IPS-20b (cell line): Measurements from ENCODE around the gene UGT1A10.
"Not testable (repeated sequence)": the region's sequence is repeated elsewhere in the genome, so short reads cannot be mapped to it uniquely, and the experiment has no call there.

Source experiments
- H3K27ac ChIP-seq: one replicate; pipeline ENCODE4 v1.5.1; 2013; ENCODE audit warnings: low read length
- H3K27me3 ChIP-seq: 2 replicates; pipeline ENCODE4 v1.6.1; 2013; ENCODE audit warnings: mild to moderate bottlenecking, low read length, inconsistent platforms; ENCODE audit not compliant: insufficient read depth
- H3K36me3 ChIP-seq: 2 replicates; pipeline ENCODE4 v1.6.1; 2013; ENCODE audit warnings: low read depth, mild to moderate bottlenecking, inconsistent platforms, low read length, moderate library complexity; ENCODE audit not compliant: insufficient read depth
- H3K4me1 ChIP-seq: 2 replicates; pipeline ENCODE4 v1.6.1; 2013; ENCODE audit warnings: mild to moderate bottlenecking, control low read depth, inconsistent platforms, low read length, moderate library complexity; ENCODE audit not compliant: insufficient read depth
- H3K4me3 ChIP-seq: 2 replicates; pipeline ENCODE4 v1.5.1; 2013; ENCODE audit warnings: mild to moderate bottlenecking, low read length, inconsistent platforms
- H3K9ac ChIP-seq: 2 replicates; pipeline ENCODE4 v1.6.1; 2013; ENCODE audit warnings: low read depth, mild to moderate bottlenecking, inconsistent platforms, low read length, moderate library complexity
- H3K9me3 ChIP-seq: 2 replicates; pipeline ENCODE4 v1.6.1; 2013; ENCODE audit warnings: mild to moderate bottlenecking, low read depth, low read length, inconsistent platforms; ENCODE audit not compliant: insufficient read depth

The UGT1A10 gene

GRCh38 chr2:233655943-233656342 lies 19.7 kb downstream of the UGT1A10 start:
- not testable (repeated sequence) for H3K27me3 ChIP-seq, H3K4me3 ChIP-seq, H3K9me3 ChIP-seq, H3K27ac ChIP-seq, H3K4me1 ChIP-seq, H3K36me3 ChIP-seq, H3K9ac ChIP-seq

- Histone ChIP-seq H3K9me3 (no peaks in the 10 kb centered on the region), H3K4me1 (no peaks in the 10 kb centered on the region), H3K27me3 (no peaks in the 10 kb centered on the region), H3K9ac (no peak overlapping the region), H3K27ac (no peak overlapping the region), H3K4me3 (no peak overlapping the region), H3K36me3 (no peaks in the 10 kb centered on the region)
Measured at GRCh38 chr2:233656443-233656842, 20.2 kb downstream of the UGT1A10 start.

GRCh38 chr2:233658610-233659009 lies 22.4 kb downstream of the UGT1A10 start:
- Histone ChIP-seq H3K9me3 (no peaks in the 10 kb centered on the region), H3K36me3 (no peaks in the 10 kb centered on the region), H3K27me3 (no peaks in the 10 kb centered on the region), H3K9ac (no peak overlapping the region), H3K4me1 (no peaks in the 10 kb centered on the region), H3K27ac (no peak overlapping the region), H3K4me3 (no peak overlapping the region)

- H3K9me3 ChIP-seq = no peaks in the 10 kb centered on the region
- no peak overlapping the region for H3K9ac ChIP-seq
- no peak overlapping the region for H3K4me3 ChIP-seq
- H3K27me3 ChIP-seq = no peaks in the 10 kb centered on the region
- no peaks in the 10 kb centered on the region for H3K4me1 ChIP-seq
- H3K27ac ChIP-seq = no peak overlapping the region
- H3K36me3 ChIP-seq = no peaks in the 10 kb centered on the region
Measured at GRCh38 chr2:233663911-233664310, 27.7 kb downstream of the UGT1A10 start.

- H3K9me3 ChIP-seq = no peaks in the 10 kb centered on the region
- no peaks in the 10 kb centered on the region for H3K4me1 ChIP-seq
- H3K27ac ChIP-seq = no peak overlapping the region
- no peaks in the 10 kb centered on the region for H3K36me3 ChIP-seq
- H3K4me3 ChIP-seq = no peak overlapping the region
- no peak overlapping the region for H3K9ac ChIP-seq
- no peaks in the 10 kb centered on the region for H3K27me3 ChIP-seq
Measured at GRCh38 chr2:233668605-233669260, 32.5 kb downstream of the UGT1A10 start.

- H3K4me3 ChIP-seq = no peak within 1 kb of the TSS
- no peaks in the 10 kb centered on the region for H3K27me3 ChIP-seq
- H3K36me3 ChIP-seq = no peaks in the 10 kb centered on the region
- no peak within 1 kb of the TSS for H3K9ac ChIP-seq
- no peaks in the 10 kb centered on the region for H3K4me1 ChIP-seq
- no peak within 1 kb of the TSS for H3K27ac ChIP-seq
- no peaks in the 10 kb centered on the region for H3K9me3 ChIP-seq
Measured at GRCh38 chr2:233671290-233672161, 35.3 kb downstream of the UGT1A10 start, which contains the start of gene UGT1A9. UGT1A9 (plus strand) TSS chr2:233671898; CDS start chr2:233671935, 37 bp downstream.

- H3K9me3 ChIP-seq = no peaks in the 10 kb centered on the region
- H3K4me1 ChIP-seq = no peaks in the 10 kb centered on the region
- H3K27me3 ChIP-seq = no peaks in the 10 kb centered on the region
- H3K9ac ChIP-seq = no peak overlapping the region
- no peak overlapping the region for H3K4me3 ChIP-seq
- no peak overlapping the region for H3K27ac ChIP-seq
- H3K36me3 ChIP-seq = no peaks in the 10 kb centered on the region
Measured at GRCh38 chr2:233672886-233673285, 36.6 kb downstream of the UGT1A10 start.

GRCh38 chr2:233673896-233674295 lies 37.6 kb downstream of the UGT1A10 start:
- no peaks in the 10 kb centered on the region for H3K36me3 ChIP-seq
- no peak overlapping the region for H3K4me3 ChIP-seq
- no peaks in the 10 kb centered on the region for H3K27me3 ChIP-seq
- H3K27ac ChIP-seq = no peak overlapping the region
- H3K4me1 ChIP-seq = no peaks in the 10 kb centered on the region
- no peak overlapping the region for H3K9ac ChIP-seq
- H3K9me3 ChIP-seq = no peaks in the 10 kb centered on the region

- Histone ChIP-seq H3K9me3 (no peaks in the 10 kb centered on the region), H3K27ac (no peak overlapping the region), H3K4me3 (no peak overlapping the region), H3K27me3 (no peaks in the 10 kb centered on the region; the same call in 1 of the 2 replicates), H3K9ac (no peak overlapping the region), H3K36me3 (no peaks in the 10 kb centered on the region), H3K4me1 (no peaks in the 10 kb centered on the region)
Measured at GRCh38 chr2:233674314-233674713, 38.1 kb downstream of the UGT1A10 start.

GRCh38 chr2:233674995-233675394 lies 38.7 kb downstream of the UGT1A10 start:
- no peak overlapping the region for H3K27ac ChIP-seq
- H3K9me3 ChIP-seq = no peaks in the 10 kb centered on the region
- H3K27me3 ChIP-seq = no peaks in the 10 kb centered on the region; the same call in 1 of the 2 replicates
- no peak overlapping the region for H3K4me3 ChIP-seq
- H3K4me1 ChIP-seq = no peaks in the 10 kb centered on the region
- H3K9ac ChIP-seq = no peak overlapping the region
- no peaks in the 10 kb centered on the region for H3K36me3 ChIP-seq

- Histone ChIP-seq H3K36me3 (no peaks in the 10 kb centered on the region), H3K4me3 (no peak overlapping the region), H3K27ac (no peak overlapping the region), H3K4me1 (no peaks in the 10 kb centered on the region), H3K27me3 (no peaks in the 10 kb centered on the region; the same call in 1 of the 2 replicates), H3K9ac (no peak overlapping the region), H3K9me3 (no peaks in the 10 kb centered on the region)
Measured at GRCh38 chr2:233676046-233676445, 39.8 kb downstream of the UGT1A10 start.

GRCh38 chr2:233679196-233679595 lies 42.9 kb downstream of the UGT1A10 start:
- H3K27me3 ChIP-seq = no peaks in the 10 kb centered on the region; the same call in 1 of the 2 replicates
- H3K36me3 ChIP-seq = no peaks in the 10 kb centered on the region
- no peak overlapping the region for H3K9ac ChIP-seq
- H3K27ac ChIP-seq = no peak overlapping the region
- no peaks in the 10 kb centered on the region for H3K9me3 ChIP-seq
- H3K4me3 ChIP-seq = no peak overlapping the region
- no peaks in the 10 kb centered on the region for H3K4me1 ChIP-seq
